ENCODE measurements around the gene NUPR2.
A peak's percentile ranks its signal among the peaks of the same experiment; 100 is the strongest.
"Not testable (repeated sequence)": the region's sequence is repeated elsewhere in the genome, so short reads cannot be mapped to it uniquely, and the experiment has no call there.

NUPR2 gene

GRCh38 chr7:56105508-56105907, 10.7 kb downstream of the NUPR2 start:
- Histone ChIP-seq H3K9me3 (no peaks in the 10 kb centered on the region), H3K36me3 (peaks cover 43% of the 10 kb centered on the region), H3K4me3 (ENCODE audit: low read depth, low read length) (peak overlapping the region; percentile 100), H3K27me3 (no peaks in the 10 kb centered on the region), H3K4me1 (no peaks in the 10 kb centered on the region)
- no peak for TF ChIP-seq CTCF (IDR thresholded peaks at IDR 0.05; ENCODE audit: low read depth, low read length)
- no peak for DNase-seq

GRCh38 chr7:56104138-56104537, 12.1 kb downstream of the NUPR2 start:
- H3K9me3 ChIP-seq; H3K4me3 ChIP-seq (ENCODE audit: low read depth, low read length); H3K27me3 ChIP-seq; H3K4me1 ChIP-seq; DNase-seq: not testable (repeated sequence)
- peaks cover 54% of the 10 kb centered on the region for H3K36me3 ChIP-seq

- Histone ChIP-seq H3K27me3 (no peaks in the 10 kb centered on the region), H3K4me3 (ENCODE audit: low read depth, low read length) (no peak overlapping the region), H3K4me1 (no peaks in the 10 kb centered on the region), H3K36me3 (peaks cover 52% of the 10 kb centered on the region), H3K9me3 (no peaks in the 10 kb centered on the region)
- no peak for DNase-seq
- TF ChIP-seq CTCF (IDR thresholded peaks at IDR 0.05; ENCODE audit: low read depth, low read length): no peak
These were observed 16.6 kb downstream of the NUPR2 start for GRCh38 chr7:56099653-56100052.

- H3K4me3 ChIP-seq (ENCODE audit: low read depth, low read length); H3K4me1 ChIP-seq; H3K9me3 ChIP-seq; H3K27me3 ChIP-seq; DNase-seq: not testable (repeated sequence)
- peaks cover 43% of the 10 kb centered on the region for H3K36me3 ChIP-seq
These were observed 17.8 kb downstream of the NUPR2 start for GRCh38 chr7:56098187-56099008.

- Histone ChIP-seq H3K9me3 (no peaks in the 10 kb centered on the region), H3K36me3 (peaks cover 36% of the 10 kb centered on the region), H3K4me3 (ENCODE audit: low read depth, low read length) (no peak overlapping the region), H3K27me3 (no peaks in the 10 kb centered on the region), H3K4me1 (no peaks in the 10 kb centered on the region; the same call in 1 of the 2 replicates)
- no peak for TF ChIP-seq CTCF (IDR thresholded peaks at IDR 0.05; ENCODE audit: low read depth, low read length)
- peak; percentile 16 for DNase-seq
These were observed 18.5 kb downstream of the NUPR2 start for GRCh38 chr7:56097700-56098099.

- no peaks in the 10 kb centered on the region for H3K9me3 ChIP-seq
- no peaks in the 10 kb centered on the region; the same call in 1 of the 2 replicates for H3K4me1 ChIP-seq
- H3K4me3 ChIP-seq (ENCODE audit: low read depth, low read length): no peak within 1 kb of the TSS
- H3K27me3 ChIP-seq: no peaks in the 10 kb centered on the region
- TF ChIP-seq CTCF (IDR thresholded peaks at IDR 0.05; ENCODE audit: low read depth, low read length): peak; percentile 60
- DNase-seq: peak; percentile 76
- no peaks in the 10 kb centered on the region for H3K36me3 ChIP-seq
These were observed 23.3 kb downstream of the NUPR2 start, which contains the start of gene PHKG1 for GRCh38 chr7:56092789-56093531. PHKG1 (minus strand) TSS chr7:56092952; CDS start chr7:56088941, 4,011 bp downstream.

GRCh38 chr7:56092388-56092787, 23.8 kb downstream of the NUPR2 start:
- not testable (repeated sequence) for H3K4me3 ChIP-seq (ENCODE audit: low read depth, low read length); H3K36me3 ChIP-seq; H3K9me3 ChIP-seq; DNase-seq; H3K27me3 ChIP-seq; H3K4me1 ChIP-seq
